H7 (cell line): Measurements from ENCODE around the gene EGR2. TPM values are rescaled to one million over a fixed set of nuclear protein-coding genes. Genes with fewer than 3 reads are reported as not detected.

Source experiments
- DNase-seq: peaks from one replicate; pipeline ENCODE4 v3.0.0; 2012
- H3K27me3 ChIP-seq: 2 replicates; pipeline ENCODE4 v1.6.0; 2011; ENCODE audit warnings: mild to moderate bottlenecking, low read length; ENCODE audit not compliant: control insufficient read depth, insufficient read depth
- H3K36me3 ChIP-seq: replicated peaks from 2 replicates; pipeline ENCODE4 v1.5.1; 2011; ENCODE audit warnings: low read length; ENCODE audit not compliant: control insufficient read depth, insufficient read depth
- H3K4me3 ChIP-seq: 2 replicates; pipeline ENCODE4 v1.5.1; 2011; ENCODE audit warnings: low read depth, mild to moderate bottlenecking, control low read depth, low read length, moderate library complexity; ENCODE audit not compliant: insufficient read depth
- total RNA-seq: library from RNA; depleted of rRNA; stranded (reverse); fragments of >200 nt; shearing (Covaris generic); gene quantifications from 2 replicates; pipeline ENCODE4 v1.2.3, GENCODE V29; 2014

The EGR2 gene
- total RNA-seq, 1 experiment from 2014 or later = 0.14 TPM

- H3K27me3 ChIP-seq = peaks cover 44% of the 10 kb centered on the region
- no peaks in the 10 kb centered on the region for H3K36me3 ChIP-seq
- no peak for DNase-seq
- no peak overlapping the region for H3K4me3 ChIP-seq
Measured at GRCh38 chr10:62812672-62813439, 3.3 kb downstream of the EGR2 start.

- Histone ChIP-seq H3K36me3 (no peaks in the 10 kb centered on the region), H3K27me3 (peaks cover 32% of the 10 kb centered on the region), H3K4me3 (no peak overlapping the region)
- DNase-seq = no peak
Measured at GRCh38 chr10:62811159-62811875, 4.8 kb downstream of the EGR2 start.

- Histone ChIP-seq H3K27me3 (peaks cover 24% of the 10 kb centered on the region), H3K4me3 (no peak overlapping the region), H3K36me3 (no peaks in the 10 kb centered on the region)
- no peak for DNase-seq
Measured at GRCh38 chr10:62810156-62810902, 5.8 kb downstream of the EGR2 start.

- no peak for DNase-seq
- peak overlapping the region; percentile 95 for H3K4me3 ChIP-seq
- H3K36me3 ChIP-seq = no peaks in the 10 kb centered on the region
- H3K27me3 ChIP-seq = no peaks in the 10 kb centered on the region
Measured at GRCh38 chr10:62806251-62806650, 9.9 kb downstream of the EGR2 start.

GRCh38 chr10:62805231-62806099 is 10.7 kb downstream of the EGR2 start:
- no peaks in the 10 kb centered on the region for H3K36me3 ChIP-seq

GRCh38 chr10:62804356-62805230 is 11.6 kb downstream of the EGR2 start, which contains the start of gene ADO:
TSS of gene ADO (plus strand) at chr10:62804720. CDS start at chr10:62805060, 340 bp downstream.
- H3K27me3 ChIP-seq = no peaks in the 10 kb centered on the region
- H3K36me3 ChIP-seq = no peaks in the 10 kb centered on the region
- peak within 1 kb of the TSS; percentile 95 for H3K4me3 ChIP-seq
- peak; percentile 95 for DNase-seq

More at GRCh38 chr10:62805231-62806099, 10.7 kb downstream of the EGR2 start:
- Histone ChIP-seq H3K4me3 (peak overlapping the region; percentile 95), H3K27me3 (no peaks in the 10 kb centered on the region)
- DNase-seq = peak; percentile 73

GRCh38 chr10:62803724-62804355 is 12.3 kb downstream of the EGR2 start:
- Histone ChIP-seq H3K4me3 (peak overlapping the region; percentile 95), H3K36me3 (no peaks in the 10 kb centered on the region), H3K27me3 (no peaks in the 10 kb centered on the region)
- no peak for DNase-seq

- no peaks in the 10 kb centered on the region for H3K27me3 ChIP-seq
- H3K36me3 ChIP-seq = no peaks in the 10 kb centered on the region
- no peak for DNase-seq
- no peak overlapping the region for H3K4me3 ChIP-seq
Measured at GRCh38 chr10:62801871-62802270, 14.3 kb downstream of the EGR2 start.

GRCh38 chr10:62796896-62797295 is 19.3 kb downstream of the EGR2 start:
- DNase-seq = no peak
- H3K4me3 ChIP-seq = no peak overlapping the region
- no peaks in the 10 kb centered on the region for H3K27me3 ChIP-seq
- H3K36me3 ChIP-seq = no peaks in the 10 kb centered on the region

- H3K36me3 ChIP-seq = no peaks in the 10 kb centered on the region
- no peaks in the 10 kb centered on the region for H3K27me3 ChIP-seq
- no peak for DNase-seq
- H3K4me3 ChIP-seq = no peak overlapping the region
Measured at GRCh38 chr10:62795762-62796161, 20.4 kb downstream of the EGR2 start.

GRCh38 chr10:62795100-62795499 is 21.1 kb downstream of the EGR2 start:
- no peaks in the 10 kb centered on the region for H3K36me3 ChIP-seq
- H3K27me3 ChIP-seq = no peaks in the 10 kb centered on the region
- no peak overlapping the region for H3K4me3 ChIP-seq
- no peak for DNase-seq

GRCh38 chr10:62794306-62794705 is 21.9 kb downstream of the EGR2 start:
- H3K36me3 ChIP-seq = no peaks in the 10 kb centered on the region
- H3K4me3 ChIP-seq = no peak overlapping the region
- DNase-seq = no peak
- no peaks in the 10 kb centered on the region for H3K27me3 ChIP-seq

- Histone ChIP-seq H3K27me3 (no peaks in the 10 kb centered on the region), H3K36me3 (no peaks in the 10 kb centered on the region), H3K4me3 (no peak overlapping the region)
- no peak for DNase-seq
Measured at GRCh38 chr10:62792261-62792660, 23.9 kb downstream of the EGR2 start.
